ENCODE data around the gene EFHC1. TPM values are rescaled to one million over a fixed set of nuclear protein-coding genes. Genes with fewer than 3 reads are reported as not detected.

EFHC1 gene
- total RNA-seq, 1 experiment from 2014 or later: 26.9 TPM

GRCh38 chr6:52493669-52494068, 73.5 kb downstream of the EFHC1 start:
- no peak for DNase-seq (ENCODE audit: unreplicated experiment)
- peaks cover 31% of the 10 kb centered on the region for H3K36me3 Mint-ChIP-seq (ENCODE audit: insufficient read depth, unreplicated experiment)
- no peak overlapping the region for H3K4me3 Mint-ChIP-seq (ENCODE audit: unreplicated experiment)
- POLR2A ChIA-PET: no interaction called here
- no peaks in the 10 kb centered on the region for H3K9me3 Mint-ChIP-seq (ENCODE audit: unreplicated experiment)
- no TSS peak for BruUV-seq (replicated peaks)
- CTCF ChIA-PET: interaction anchor here (0.7 kb wide), 1 partner anchor 73 kb away, joined by 3 read pairs; no protein-coding TSS in a partner anchor
- no peak overlapping the region for H3K27ac Mint-ChIP-seq (ENCODE audit: low read depth, unreplicated experiment)
- H3K27me3 Mint-ChIP-seq (ENCODE audit: insufficient read depth, unreplicated experiment): no peaks in the 10 kb centered on the region
- TF ChIP-seq CTCF (IDR thresholded peaks at IDR 0.05; ENCODE audit: unreplicated experiment): no peak
- intact Hi-C loops (cut with micrococcal nuclease): no loop called here
- H3K4me1 Mint-ChIP-seq (ENCODE audit: insufficient read depth, unreplicated experiment): no peaks in the 10 kb centered on the region

- H3K27ac Mint-ChIP-seq (ENCODE audit: low read depth, unreplicated experiment): no peak overlapping the region
- H3K36me3 Mint-ChIP-seq (ENCODE audit: insufficient read depth, unreplicated experiment): peaks cover 31% of the 10 kb centered on the region
- POLR2A ChIA-PET: no interaction called here
Observed at GRCh38 chr6:52494298-52495072, 74.3 kb downstream of the EFHC1 start.

GRCh38 chr6:52495922-52496321, 75.8 kb downstream of the EFHC1 start:
- POLR2A ChIA-PET: no interaction called here
- Mint-ChIP-seq H3K36me3 (ENCODE audit: insufficient read depth, unreplicated experiment) (peaks cover 31% of the 10 kb centered on the region), H3K9me3 (ENCODE audit: unreplicated experiment) (no peaks in the 10 kb centered on the region), H3K4me3 (ENCODE audit: unreplicated experiment) (no peak overlapping the region), H3K4me1 (ENCODE audit: insufficient read depth, unreplicated experiment) (no peaks in the 10 kb centered on the region), H3K27ac (ENCODE audit: low read depth, unreplicated experiment) (no peak overlapping the region), H3K27me3 (ENCODE audit: insufficient read depth, unreplicated experiment) (no peaks in the 10 kb centered on the region)
- TF ChIP-seq CTCF (IDR thresholded peaks at IDR 0.05; ENCODE audit: unreplicated experiment): no peak
- DNase-seq (ENCODE audit: unreplicated experiment): no peak
- CTCF ChIA-PET: interaction anchor here (0.6 to 1.2 kb wide), 4 partner anchors 11 to 156 kb away, joined by 3 to 5 read pairs (median 4); no protein-coding TSS in a partner anchor
- no TSS peak for BruUV-seq (replicated peaks)
- intact Hi-C loops (cut with micrococcal nuclease): no loop called here

More at GRCh38 chr6:52494298-52495072, 74.3 kb downstream of the EFHC1 start:
- CTCF ChIA-PET: interaction anchor here (0.7 kb wide), 1 partner anchor 73 kb away, joined by 3 read pairs; no protein-coding TSS in a partner anchor
- no peak for TF ChIP-seq CTCF (IDR thresholded peaks at IDR 0.05; ENCODE audit: unreplicated experiment)
- intact Hi-C loops (cut with micrococcal nuclease): no loop called here
- no peaks in the 10 kb centered on the region for H3K27me3 Mint-ChIP-seq (ENCODE audit: insufficient read depth, unreplicated experiment)
- no peak overlapping the region for H3K4me3 Mint-ChIP-seq (ENCODE audit: unreplicated experiment)
- no peaks in the 10 kb centered on the region for H3K4me1 Mint-ChIP-seq (ENCODE audit: insufficient read depth, unreplicated experiment)
- H3K9me3 Mint-ChIP-seq (ENCODE audit: unreplicated experiment): no peaks in the 10 kb centered on the region
- DNase-seq (ENCODE audit: unreplicated experiment): no peak
- BruUV-seq (replicated peaks): no TSS peak

GRCh38 chr6:52496631-52497030, 76.5 kb downstream of the EFHC1 start:
- intact Hi-C loops (cut with micrococcal nuclease): no loop called here
- no peak for TF ChIP-seq CTCF (IDR thresholded peaks at IDR 0.05; ENCODE audit: unreplicated experiment)
- BruUV-seq (replicated peaks): no TSS peak
- no peaks in the 10 kb centered on the region for H3K27me3 Mint-ChIP-seq (ENCODE audit: insufficient read depth, unreplicated experiment)
- H3K4me3 Mint-ChIP-seq (ENCODE audit: unreplicated experiment): no peak overlapping the region
- POLR2A ChIA-PET: no interaction called here
- H3K9me3 Mint-ChIP-seq (ENCODE audit: unreplicated experiment): no peaks in the 10 kb centered on the region
- no peak overlapping the region for H3K27ac Mint-ChIP-seq (ENCODE audit: low read depth, unreplicated experiment)
- no peak for DNase-seq (ENCODE audit: unreplicated experiment)
- H3K36me3 Mint-ChIP-seq (ENCODE audit: insufficient read depth, unreplicated experiment): peaks cover 26% of the 10 kb centered on the region
- H3K4me1 Mint-ChIP-seq (ENCODE audit: insufficient read depth, unreplicated experiment): no peaks in the 10 kb centered on the region
- CTCF ChIA-PET: interaction anchor here (1.2 kb wide), 1 partner anchor 156 kb away, joined by 4 read pairs; no protein-coding TSS in a partner anchor

All from MCF 10A (cell line).